HCT116 (cell line): Measurements from ENCODE around the gene PYGB.

Experiments
- CTCF ChIP-seq, 3 experiments: fragments of 200-600 bp in 1 of 3; sonication (generic) in 1 of 3; IDR thresholded peaks in 2 of 3; conservative IDR thresholded peaks in 1 of 3; 2 replicates each; pipeline ENCODE4 v1.5.1; 2012 to 2017; ENCODE audit warnings: low read depth in 2 of 3, low read length in 2 of 3, antibody characterized with exemption in 1 of 3, borderline replicate concordance in 1 of 3, control low read depth in 1 of 3, mild to moderate bottlenecking in 1 of 3, mixed read lengths in 1 of 3, mixed run types in 1 of 3, moderate library complexity in 1 of 3; ENCODE audit not compliant: insufficient read depth in 1 of 3
- FOSL1 ChIP-seq: IDR thresholded peaks from 2 replicates; pipeline ENCODE4 v1.6.1; 2012; ENCODE audit warnings: low read depth
- JUND ChIP-seq: IDR thresholded peaks from 2 replicates; pipeline ENCODE4 v1.6.1; 2012
- POLR2AphosphoS5 ChIP-seq: IDR thresholded peaks from 2 replicates; pipeline ENCODE4 v1.6.1; 2011; ENCODE audit warnings: mild to moderate bottlenecking, low read depth, low read length, moderate library complexity
- RAD21 ChIP-seq: IDR thresholded peaks from 2 replicates; pipeline ENCODE4 v1.6.1; 2012; ENCODE audit warnings: low read depth, mild to moderate bottlenecking
- SIN3A ChIP-seq: IDR thresholded peaks from 2 replicates; pipeline ENCODE4 v1.6.1; 2012; ENCODE audit warnings: low read depth
- TF ChIP-seq, protein P1 (sequence below): IDR thresholded peaks from 2 replicates; pipeline ENCODE4 v1.6.1; 2012

- no peak for TF ChIP-seq CTCF (IDR thresholded peaks at IDR 0.05 in 2 of 3, conservative IDR thresholded peaks at IDR 0.05 in 1 of 3; ENCODE audit: borderline replicate concordance in 1 of 3, insufficient read depth in 1 of 3, low read depth in 2 of 3, low read length in 2 of 3)
- TF ChIP-seq FOSL1, result no peak
- no peak for TF ChIP-seq JUND
- TF ChIP-seq SIN3A, result no peak
- TF ChIP-seq, protein P1, sequence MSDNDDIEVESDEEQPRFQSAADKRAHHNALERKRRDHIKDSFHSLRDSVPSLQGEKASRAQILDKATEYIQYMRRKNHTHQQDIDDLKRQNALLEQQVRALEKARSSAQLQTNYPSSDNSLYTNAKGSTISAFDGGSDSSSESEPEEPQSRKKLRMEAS, result no peak
- no peak for TF ChIP-seq POLR2AphosphoS5
- TF ChIP-seq RAD21, result no peak
Measured at GRCh38 chr20:25221592-25222460, 26.1 kb upstream of the PYGB start.
